ENCODE data around the gene IPO8.

The IPO8 gene

GRCh38 chr12:30696486-30696885 is 817 bp upstream of the IPO8 start:
- no peak for ATAC-seq
- TF ChIP-seq BACH2 (CRISPR knock-in tag; IDR thresholded peaks at IDR 0.05; ENCODE audit: borderline replicate concordance) (no peak), ZNF70 (CRISPR knock-in tag; IDR thresholded peaks at IDR 0.05) (no peak), TCF4 (CRISPR knock-in tag; IDR thresholded peaks at IDR 0.05; ENCODE audit: borderline replicate concordance) (no peak), TOX (CRISPR knock-in tag; IDR thresholded peaks at IDR 0.05; ENCODE audit: borderline replicate concordance) (no peak), CSRNP3 (CRISPR knock-in tag; IDR thresholded peaks at IDR 0.05) (no peak), ZNF8 (CRISPR knock-in tag; IDR thresholded peaks at IDR 0.05) (no peak), ZFP30 (CRISPR knock-in tag; IDR thresholded peaks at IDR 0.05) (no peak), OSR1 (CRISPR knock-in tag; IDR thresholded peaks at IDR 0.05) (no peak), ZFP3 (CRISPR knock-in tag; IDR thresholded peaks at IDR 0.05) (no peak), PPARA (CRISPR knock-in tag; IDR thresholded peaks at IDR 0.05; ENCODE audit: borderline replicate concordance) (no peak), SNAI2 (CRISPR knock-in tag; IDR thresholded peaks at IDR 0.05) (no peak), PATZ1 (CRISPR knock-in tag; IDR thresholded peaks at IDR 0.05; ENCODE audit: borderline replicate concordance) (no peak), ARNTL (CRISPR knock-in tag; IDR thresholded peaks at IDR 0.05; ENCODE audit: borderline replicate concordance, low read depth) (no peak), ISL1 (CRISPR knock-in tag; IDR thresholded peaks at IDR 0.05) (no peak), ZNF565 (CRISPR knock-in tag; conservative IDR thresholded peaks at IDR 0.05; ENCODE audit: low read depth) (no peak), ZC3H10 (CRISPR knock-in tag; IDR thresholded peaks at IDR 0.05) (no peak)
- TF ChIP-seq, protein P1, sequence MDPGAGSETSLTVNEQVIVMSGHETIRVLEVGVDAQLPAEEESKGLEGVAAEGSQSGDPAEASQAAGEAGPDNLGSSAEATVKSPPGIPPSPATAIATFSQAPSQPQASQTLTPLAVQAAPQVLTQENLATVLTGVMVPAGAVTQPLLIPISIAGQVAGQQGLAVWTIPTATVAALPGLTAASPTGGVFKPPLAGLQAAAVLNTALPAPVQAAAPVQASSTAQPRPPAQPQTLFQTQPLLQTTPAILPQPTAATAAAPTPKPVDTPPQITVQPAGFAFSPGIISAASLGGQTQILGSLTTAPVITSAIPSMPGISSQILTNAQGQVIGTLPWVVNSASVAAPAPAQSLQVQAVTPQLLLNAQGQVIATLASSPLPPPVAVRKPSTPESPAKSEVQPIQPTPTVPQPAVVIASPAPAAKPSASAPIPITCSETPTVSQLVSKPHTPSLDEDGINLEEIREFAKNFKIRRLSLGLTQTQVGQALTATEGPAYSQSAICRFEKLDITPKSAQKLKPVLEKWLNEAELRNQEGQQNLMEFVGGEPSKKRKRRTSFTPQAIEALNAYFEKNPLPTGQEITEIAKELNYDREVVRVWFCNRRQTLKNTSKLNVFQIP (CRISPR knock-in tag; IDR thresholded peaks at IDR 0.05; ENCODE audit: borderline replicate concordance, low read depth): no peak
- TF ChIP-seq, protein P2, sequence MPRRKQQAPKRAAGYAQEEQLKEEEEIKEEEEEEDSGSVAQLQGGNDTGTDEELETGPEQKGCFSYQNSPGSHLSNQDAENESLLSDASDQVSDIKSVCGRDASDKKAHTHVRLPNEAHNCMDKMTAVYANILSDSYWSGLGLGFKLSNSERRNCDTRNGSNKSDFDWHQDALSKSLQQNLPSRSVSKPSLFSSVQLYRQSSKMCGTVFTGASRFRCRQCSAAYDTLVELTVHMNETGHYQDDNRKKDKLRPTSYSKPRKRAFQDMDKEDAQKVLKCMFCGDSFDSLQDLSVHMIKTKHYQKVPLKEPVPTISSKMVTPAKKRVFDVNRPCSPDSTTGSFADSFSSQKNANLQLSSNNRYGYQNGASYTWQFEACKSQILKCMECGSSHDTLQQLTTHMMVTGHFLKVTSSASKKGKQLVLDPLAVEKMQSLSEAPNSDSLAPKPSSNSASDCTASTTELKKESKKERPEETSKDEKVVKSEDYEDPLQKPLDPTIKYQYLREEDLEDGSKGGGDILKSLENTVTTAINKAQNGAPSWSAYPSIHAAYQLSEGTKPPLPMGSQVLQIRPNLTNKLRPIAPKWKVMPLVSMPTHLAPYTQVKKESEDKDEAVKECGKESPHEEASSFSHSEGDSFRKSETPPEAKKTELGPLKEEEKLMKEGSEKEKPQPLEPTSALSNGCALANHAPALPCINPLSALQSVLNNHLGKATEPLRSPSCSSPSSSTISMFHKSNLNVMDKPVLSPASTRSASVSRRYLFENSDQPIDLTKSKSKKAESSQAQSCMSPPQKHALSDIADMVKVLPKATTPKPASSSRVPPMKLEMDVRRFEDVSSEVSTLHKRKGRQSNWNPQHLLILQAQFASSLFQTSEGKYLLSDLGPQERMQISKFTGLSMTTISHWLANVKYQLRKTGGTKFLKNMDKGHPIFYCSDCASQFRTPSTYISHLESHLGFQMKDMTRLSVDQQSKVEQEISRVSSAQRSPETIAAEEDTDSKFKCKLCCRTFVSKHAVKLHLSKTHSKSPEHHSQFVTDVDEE (CRISPR knock-in tag; IDR thresholded peaks at IDR 0.05): no peak

- ATAC-seq: 0 out of 3 replicates have a peak, but pooled peaks have one; percentile 1
- TF ChIP-seq PATZ1 (CRISPR knock-in tag; IDR thresholded peaks at IDR 0.05; ENCODE audit: borderline replicate concordance): no peak
- TF ChIP-seq BACH2 (CRISPR knock-in tag; IDR thresholded peaks at IDR 0.05; ENCODE audit: borderline replicate concordance): no peak
- TF ChIP-seq ISL1 (CRISPR knock-in tag; IDR thresholded peaks at IDR 0.05): no peak
- TF ChIP-seq ARNTL (CRISPR knock-in tag; IDR thresholded peaks at IDR 0.05; ENCODE audit: borderline replicate concordance, low read depth): no peak
- no peak for TF ChIP-seq SNAI2 (CRISPR knock-in tag; IDR thresholded peaks at IDR 0.05)
- no peak for TF ChIP-seq OSR1 (CRISPR knock-in tag; IDR thresholded peaks at IDR 0.05)
- no peak for TF ChIP-seq TOX (CRISPR knock-in tag; IDR thresholded peaks at IDR 0.05; ENCODE audit: borderline replicate concordance)
- TF ChIP-seq GLIS3 (CRISPR knock-in tag; IDR thresholded peaks at IDR 0.05): no peak
- no peak for TF ChIP-seq ZNF565 (CRISPR knock-in tag; conservative IDR thresholded peaks at IDR 0.05; ENCODE audit: low read depth)
- TF ChIP-seq ZNF8 (CRISPR knock-in tag; IDR thresholded peaks at IDR 0.05): no peak
- TF ChIP-seq ZFP3 (CRISPR knock-in tag; IDR thresholded peaks at IDR 0.05): no peak
- no peak for TF ChIP-seq CSDC2 (CRISPR knock-in tag; IDR thresholded peaks at IDR 0.05)
- TF ChIP-seq ESRRG (CRISPR knock-in tag; IDR thresholded peaks at IDR 0.05): no peak
- TF ChIP-seq TCF4 (CRISPR knock-in tag; IDR thresholded peaks at IDR 0.05; ENCODE audit: borderline replicate concordance): no peak
- TF ChIP-seq, protein P1 (CRISPR knock-in tag; IDR thresholded peaks at IDR 0.05; ENCODE audit: borderline replicate concordance, low read depth): no peak
These were observed 387 bp upstream of the IPO8 start for GRCh38 chr12:30696103-30696408.
